OCI-LY3 (cell line): Measurements from ENCODE around the gene TAF3.

ENCODE experiments used
- H2AFZ ChIP-seq: fragments of 200-600, 300-600 bp; shearing (Covaris generic); 2 replicates; pipeline ENCODE4 v1.6.0; 2014; ENCODE audit warnings: antibody characterized with exemption, low read depth, low read length
- H3K27ac ChIP-seq: fragments of 200-600, 300-600 bp; sonication (generic); 2 replicates; pipeline ENCODE4 v1.5.1; 2014; ENCODE audit warnings: mild to moderate bottlenecking, low read length, moderate library complexity, mixed read lengths
- H3K27me3 ChIP-seq: fragments of 200-600, 300-600 bp; sonication (generic); 2 replicates; pipeline ENCODE4 v1.6.1; 2014; ENCODE audit warnings: low read depth, low read length, mixed read lengths
- H3K36me3 ChIP-seq: fragments of 200-600, 300-600 bp; sonication (generic); replicated peaks from 2 replicates; pipeline ENCODE3; 2014; ENCODE audit warnings: low read depth, low read length, mixed read lengths
- H3K4me1 ChIP-seq: fragments of 300-600, 200-600 bp; sonication (generic); 2 replicates; pipeline ENCODE4 v1.6.1; 2014; ENCODE audit warnings: low read length, mixed read lengths
- H3K4me2 ChIP-seq: fragments of 200-600, 300-600 bp; sonication (generic); 2 replicates; pipeline ENCODE4 v1.6.1; 2014; ENCODE audit warnings: low read length, mixed read lengths
- H3K4me3 ChIP-seq: fragments of 300-600, 200-600 bp; sonication (generic); 2 replicates; pipeline ENCODE4 v1.5.1; 2014; ENCODE audit warnings: antibody characterized with exemption, mild to moderate bottlenecking, low read length, moderate library complexity
- H3K79me2 ChIP-seq: fragments of 300-600, 200-600 bp; shearing (Covaris generic); 2 replicates; pipeline ENCODE4 v1.6.1; 2014; ENCODE audit warnings: mild to moderate bottlenecking, low read length, mixed read lengths
- H3K9ac ChIP-seq: fragments of 300-600, 200-600 bp; shearing (Covaris generic); 2 replicates; pipeline ENCODE4 v1.6.0; 2014; ENCODE audit warnings: mild to moderate bottlenecking, low read length, moderate library complexity
- H3K9me3 ChIP-seq: fragments of 200-600, 300-600 bp; shearing (Covaris generic); 2 replicates; pipeline ENCODE4 v1.6.1; 2014; ENCODE audit warnings: low read length, mixed read lengths; ENCODE audit not compliant: insufficient read depth
- H4K20me1 ChIP-seq: fragments of 200-600, 300-600 bp; sonication (generic); 2 replicates; pipeline ENCODE4 v1.6.1; 2016; ENCODE audit warnings: low read length, mixed read lengths; ENCODE audit not compliant: insufficient read depth
- CTCF ChIP-seq: fragments of 200-600, 300-600 bp; sonication (generic); IDR thresholded peaks from 2 replicates; pipeline ENCODE4 v1.5.1; 2014; ENCODE audit warnings: antibody characterized with exemption, low read length, low read depth
- EZH2phosphoT487 ChIP-seq: fragments of 200-600 bp; shearing (Covaris generic); IDR thresholded peaks from 2 replicates; pipeline ENCODE4 v1.6.1; 2018; ENCODE audit warnings: antibody characterized with exemption, mixed run types, low read depth

TAF3 gene

GRCh38 chr10:7788639-7789286, 29.5 kb upstream of the TAF3 start:
- peaks cover 20% of the 10 kb centered on the region for H3K4me1 ChIP-seq
- TF ChIP-seq EZH2phosphoT487 (no peak), CTCF (no peak)

GRCh38 chr10:7789390-7789789, 28.9 kb upstream of the TAF3 start:
- no peak overlapping the region for H2AFZ ChIP-seq
- peak overlapping the region; percentile 86 for H3K9ac ChIP-seq
- H3K4me3 ChIP-seq, result peak overlapping the region; percentile 99
- H3K36me3 ChIP-seq, result no peaks in the 10 kb centered on the region
- TF ChIP-seq EZH2phosphoT487, result no peak
- no peak for TF ChIP-seq CTCF
- peaks cover 98% of the 10 kb centered on the region for H3K79me2 ChIP-seq
- H4K20me1 ChIP-seq, result peaks cover 43% of the 10 kb centered on the region
- peaks cover 20% of the 10 kb centered on the region for H3K4me1 ChIP-seq
- H3K9me3 ChIP-seq, result no peaks in the 10 kb centered on the region
- no peaks in the 10 kb centered on the region for H3K27me3 ChIP-seq
- peak overlapping the region; percentile 85 for H3K4me2 ChIP-seq
- no peak overlapping the region for H3K27ac ChIP-seq

More at GRCh38 chr10:7788639-7789286, 29.5 kb upstream of the TAF3 start:
- no peaks in the 10 kb centered on the region for H3K27me3 ChIP-seq
- H2AFZ ChIP-seq, result no peak overlapping the region
- peak overlapping the region; percentile 85 for H3K4me2 ChIP-seq
- H3K36me3 ChIP-seq, result no peaks in the 10 kb centered on the region
- H3K4me3 ChIP-seq, result peak overlapping the region; percentile 99
- H4K20me1 ChIP-seq, result peaks cover 37% of the 10 kb centered on the region
- H3K27ac ChIP-seq, result peak overlapping the region; percentile 34
- H3K9me3 ChIP-seq, result no peaks in the 10 kb centered on the region
- peak overlapping the region; percentile 86 for H3K9ac ChIP-seq
- H3K79me2 ChIP-seq, result peaks cover 97% of the 10 kb centered on the region

GRCh38 chr10:7792541-7792940, 25.8 kb upstream of the TAF3 start:
- Histone ChIP-seq H2AFZ (no peak overlapping the region), H3K4me1 (peaks cover 10% of the 10 kb centered on the region), H4K20me1 (peaks cover 52% of the 10 kb centered on the region), H3K27ac (no peak overlapping the region), H3K4me3 (no peak overlapping the region), H3K27me3 (no peaks in the 10 kb centered on the region), H3K36me3 (peaks cover 2% of the 10 kb centered on the region), H3K4me2 (no peak overlapping the region), H3K79me2 (peaks cover 88% of the 10 kb centered on the region), H3K9me3 (no peaks in the 10 kb centered on the region), H3K9ac (no peak overlapping the region)
- no peak for TF ChIP-seq CTCF

GRCh38 chr10:7794251-7795026, 23.9 kb upstream of the TAF3 start:
- no peak overlapping the region for H3K4me3 ChIP-seq
- peaks cover 6% of the 10 kb centered on the region for H3K4me1 ChIP-seq
- H2AFZ ChIP-seq, result no peak overlapping the region
- H3K9ac ChIP-seq, result no peak overlapping the region
- H3K79me2 ChIP-seq, result peaks cover 70% of the 10 kb centered on the region
- H3K27me3 ChIP-seq, result no peaks in the 10 kb centered on the region
- TF ChIP-seq EZH2phosphoT487, result no peak
- no peak for TF ChIP-seq CTCF
- H3K36me3 ChIP-seq, result peaks cover 8% of the 10 kb centered on the region
- H3K27ac ChIP-seq, result no peak overlapping the region
- peaks cover 43% of the 10 kb centered on the region for H4K20me1 ChIP-seq
- no peaks in the 10 kb centered on the region for H3K9me3 ChIP-seq
- no peak overlapping the region for H3K4me2 ChIP-seq
